HepG2 (cell line): Measurements from ENCODE around the gene PRKG1. TPM values are rescaled to one million over a fixed set of nuclear protein-coding genes. Genes with fewer than 3 reads are reported as not detected.

Experiments
- ATAC-seq: fragments of 200-7000 bp; cut with Tn5 transposase; 3 replicates; pipeline ENCODE4 v1.9.1; 2020; ENCODE audit warnings: mild to moderate bottlenecking, moderate library complexity
- BruUV-seq: library from RNA; stranded (reverse); fragments of 400-500 nt; replicated peaks from 2 replicates; lab custom pipeline; 2021; lab: Mats Ljungman, UMichigan
- CTCF ChIA-PET: fragments of 300-600 bp; formaldehyde crosslinking; extraction: SDS; loops from one replicate; lab custom pipeline; 2021; ENCODE audit warnings: low total read pairs, inconsistent platforms, low intra/inter-chr PET ratio; lab: Yijun Ruan, JAX
- POLR2A ChIA-PET: fragments of 350-600 bp; sonication (Branson Sonifier 250); formaldehyde crosslinking; loops from one replicate; lab custom pipeline; 2020; ENCODE audit warnings: antibody characterized with exemption, inconsistent platforms; lab: Yijun Ruan, JAX
- DNase-seq: peaks from one replicate; pipeline ENCODE4 v3.0.0-alpha.2; 2015; ENCODE audit warnings: low spot score
- FAIRE-seq: peaks from 3 replicates; lab custom pipeline; 2011; peaks lifted over from hg19 to GRCh38; lab: Jason Lieb, UNC
- H2AFZ ChIP-seq: one replicate; pipeline ENCODE4 v1.6.1; 2011; ENCODE audit warnings: low read length, inconsistent platforms
- H3K27ac ChIP-seq: fragments of 300-600 bp; 3 replicates; pipeline ENCODE4 v1.8.0; 2011; ENCODE audit warnings: mixed run types, mild to moderate bottlenecking, mixed read lengths, low read length, inconsistent platforms; ENCODE audit not compliant: insufficient read depth; ENCODE audit errors: extremely low read length
- H3K27me3 ChIP-seq, 2 experiments: fragments of 200-600 bp in 1 of 2; 2 replicates in 1 of 2; 3 replicates in 1 of 2; pipeline versions ENCODE4 v1.6.0 to v1.8.0; 2011; ENCODE audit warnings: low read length in 2 of 2, mild to moderate bottlenecking in 2 of 2, moderate library complexity in 2 of 2, inconsistent platforms in 1 of 2; ENCODE audit not compliant: insufficient read depth in 2 of 2, control insufficient read depth in 1 of 2
- H3K36me3 ChIP-seq, 2 experiments: fragments of 200-600 bp in 1 of 2; replicated peaks in 1 of 2; 2 replicates in 1 of 2; 3 replicates in 1 of 2; pipeline versions ENCODE4 v1.5.1 to v1.8.0; 2011; ENCODE audit warnings: low read length in 2 of 2, inconsistent platforms in 1 of 2; ENCODE audit not compliant: insufficient read depth in 2 of 2, control insufficient read depth in 1 of 2
- H3K4me1 ChIP-seq: 2 replicates; pipeline ENCODE4 v1.5.1; 2012; ENCODE audit warnings: low read length, inconsistent platforms; ENCODE audit not compliant: insufficient read depth
- H3K4me2 ChIP-seq: 2 replicates; pipeline ENCODE4 v1.6.0; 2011; ENCODE audit warnings: low read depth, low read length, inconsistent platforms
- H3K4me3 ChIP-seq, 3 experiments: fragments of 200-600 bp in 1 of 3; sonication (generic), shearing (Covaris generic) in 1 of 3; replicated peaks in 1 of 3; 2 replicates each; pipeline ENCODE4 v1.5.1; 2011 to 2016; ENCODE audit warnings: low read length in 3 of 3, inconsistent platforms in 2 of 3, low read depth in 2 of 3, mild to moderate bottlenecking in 2 of 3, control low read depth in 1 of 3, mixed read lengths in 1 of 3; ENCODE audit not compliant: insufficient read depth in 1 of 3
- H3K79me2 ChIP-seq: one replicate; pipeline ENCODE4 v1.6.1; 2011; ENCODE audit warnings: low read length, inconsistent platforms; ENCODE audit not compliant: insufficient read depth
- H3K9ac ChIP-seq: 2 replicates; pipeline ENCODE4 v1.6.0; 2011; ENCODE audit warnings: mild to moderate bottlenecking, low read depth, low read length, inconsistent platforms; ENCODE audit not compliant: insufficient read depth
- H3K9me3 ChIP-seq: 2 replicates; pipeline ENCODE4 v1.5.1; 2012; ENCODE audit warnings: mild to moderate bottlenecking, low read length
- H4K20me1 ChIP-seq: 2 replicates; pipeline ENCODE4 v1.6.0; 2011; ENCODE audit warnings: inconsistent platforms, mild to moderate bottlenecking, low read length, moderate library complexity; ENCODE audit not compliant: insufficient read depth
- ARNT2 ChIP-seq: sonication (generic); formaldehyde crosslinking; IDR thresholded peaks from 2 replicates; pipeline ENCODE4 v1.8.0; 2022; ENCODE audit warnings: mild to moderate bottlenecking, low read depth, missing genetic modification reagents, moderate library complexity
- CREB1 ChIP-seq, 2 experiments: fragments of 450-650 bp in 1 of 2; IDR thresholded peaks; 2 replicates each; pipeline ENCODE4 v1.6.1; 2016 to 2017; ENCODE audit warnings: control low read depth in 1 of 2, mild to moderate bottlenecking in 1 of 2, missing compliant biosample characterization in 1 of 2, missing genetic modification characterization in 1 of 2
- DRAP1 ChIP-seq: IDR thresholded peaks from 2 replicates; pipeline ENCODE4 v1.6.1; 2016; ENCODE audit warnings: missing genetic modification reagents, missing compliant biosample characterization
- E2F1 ChIP-seq: sonication (generic); formaldehyde crosslinking; IDR thresholded peaks from 2 replicates; pipeline ENCODE4 v1.5.0; 2020; ENCODE audit warnings: missing genetic modification reagents
- FOXK2 ChIP-seq: fragments of 450-650 bp; IDR thresholded peaks from 2 replicates; pipeline ENCODE4 v1.6.1; 2016
- GATAD1 ChIP-seq: IDR thresholded peaks from 2 replicates; pipeline ENCODE4 v1.6.1; 2016; ENCODE audit warnings: missing genetic modification reagents, missing compliant biosample characterization
- GPBP1L1 ChIP-seq: sonication (generic); formaldehyde crosslinking; IDR thresholded peaks from 2 replicates; pipeline ENCODE4 v1.5.0; 2020; ENCODE audit warnings: mild to moderate bottlenecking, missing genetic modification reagents
- HNRNPUL1 ChIP-seq: fragments of 200-400 bp; formaldehyde crosslinking; IDR thresholded peaks from 2 replicates; pipeline ENCODE4 v1.6.1; 2017; ENCODE audit warnings: low read depth, mild to moderate bottlenecking, low read length, moderate library complexity
- NCOR1 ChIP-seq: fragments of 200-600 bp; sonication (generic); IDR thresholded peaks from 2 replicates; pipeline ENCODE4 v1.7.0; 2017; ENCODE audit warnings: antibody characterized with exemption, low read length, borderline replicate concordance
- POLR2G ChIP-seq: fragments of 200-400 bp; formaldehyde crosslinking; IDR thresholded peaks from 2 replicates; pipeline ENCODE4 v1.6.1; 2018; ENCODE audit warnings: mild to moderate bottlenecking, low read depth, low read length, moderate library complexity
- TAF15 ChIP-seq: fragments of 200-400 bp; formaldehyde crosslinking; IDR thresholded peaks from one replicate; pipeline ENCODE4 v1.6.1; 2018; ENCODE audit warnings: mild to moderate bottlenecking, low read depth, low read length; ENCODE audit not compliant: poor library complexity, severe bottlenecking
- ZMYM3 ChIP-seq: sonication (generic); formaldehyde crosslinking; IDR thresholded peaks from 2 replicates; pipeline ENCODE4 v1.5.1; 2020; ENCODE audit warnings: mild to moderate bottlenecking, missing genetic modification reagents
- ZNF232 ChIP-seq: sonication (generic); formaldehyde crosslinking; IDR thresholded peaks from 2 replicates; pipeline ENCODE4 v1.4.0; 2020; ENCODE audit warnings: missing genetic modification reagents, borderline replicate concordance
- ZNF335 ChIP-seq: sonication (generic); formaldehyde crosslinking; IDR thresholded peaks from 2 replicates; pipeline ENCODE4 v1.4.0; 2020; ENCODE audit warnings: missing genetic modification reagents
- ZNF441 ChIP-seq: sonication (generic); formaldehyde crosslinking; IDR thresholded peaks from 2 replicates; pipeline ENCODE4 v1.7.0; 2021; ENCODE audit warnings: missing genetic modification reagents, borderline replicate concordance
- ZNF484 ChIP-seq: sonication (generic); formaldehyde crosslinking; IDR thresholded peaks from 2 replicates; pipeline ENCODE4 v1.5.1; 2020; ENCODE audit warnings: mild to moderate bottlenecking, low read depth, missing genetic modification reagents, borderline replicate concordance
- ZNF616 ChIP-seq: sonication (generic); formaldehyde crosslinking; IDR thresholded peaks from 2 replicates; pipeline ENCODE4 v1.5.0; 2020; ENCODE audit warnings: low read depth, mild to moderate bottlenecking, missing genetic modification reagents
- ZNF749 ChIP-seq: sonication (generic); formaldehyde crosslinking; IDR thresholded peaks from 2 replicates; pipeline ENCODE4 v1.8.0; 2022; ENCODE audit warnings: mild to moderate bottlenecking, missing genetic modification reagents, moderate library complexity, borderline replicate concordance
- ZNF775 ChIP-seq: sonication (generic); formaldehyde crosslinking; IDR thresholded peaks from 2 replicates; pipeline ENCODE4 v1.4.0; 2020; ENCODE audit warnings: missing genetic modification reagents, mild to moderate bottlenecking, moderate library complexity, borderline replicate concordance
- WGBS: methylation state at CpG from one replicate; pipeline ENCODE4 v1.1.6; 2017; ENCODE audit warnings: low lambda C conversion rate; 5-methylcytosine and 5-hydroxymethylcytosine counted together
- in situ Hi-C: cut with HindIII; loops from 2 replicates; pipeline ENCODE4 v1.10.0; 2017; ENCODE audit warnings: low pct_unique_long_range_greater_than_20kb; ENCODE audit not compliant: extremely low pct_ligation_motif_present
- intact Hi-C: fragments of 100-400 bp; cut with micrococcal nuclease; formaldehyde crosslinking; loops from one replicate; pipeline ENCODE4 v1.10.0; 2022; ENCODE audit not compliant: unreplicated experiment
- polyA plus RNA-seq, 8 experiments: library from polyadenylated mRNA; depleted of rRNA in 3 of 8; stranded (reverse) in 7 of 8; unstranded in 1 of 8; fragments of >200 nt; fragmentation: Illumina TruSeq in 4 of 8; extraction: Trizol in 4 of 8; gene quantifications; 2 replicates each; pipeline versions ENCODE4 v1.2.1 to v1.2.3, GENCODE V29; 2011 to 2016; ENCODE audit warnings: low read depth in 4 of 8, missing spikeins in 1 of 8, mixed read lengths in 1 of 8; ENCODE audit not compliant: insufficient read depth in 1 of 8
- total RNA-seq, 5 experiments: library from RNA; depleted of rRNA; stranded (reverse); fragments of >200 nt; fragmentation: Illumina TruSeq; extraction: Trizol; gene quantifications; 2 replicates each; pipeline ENCODE4 v1.2.3, GENCODE V29; 2016; ENCODE audit warnings: low read depth in 1 of 5

PRKG1 gene
- total and polyA plus RNA-seq, 2 of the 13 experiments (the other 11 are each of a cell fraction or from before 2014, with no cell fraction given), result 0.01 TPM; not detected in 1

GRCh38 chr10:52064084-52064845, 990.0 kb downstream of the PRKG1 start (continued):
- TF ChIP-seq ARNT2 (CRISPR knock-in tag) (no peak), POLR2G (no peak), GPBP1L1 (CRISPR knock-in tag) (no peak), GATAD1 (CRISPR knock-in tag) (no peak), FOXK2 (no peak), NCOR1 (no peak)

GRCh38 chr10:52066383-52066782, 992.1 kb downstream of the PRKG1 start:
- intact Hi-C loops, result no loop called here
- WGBS, result 5% methylated on average over 6 of the region's 6 CpGs
- H3K36me3 ChIP-seq, result no peaks in the 10 kb centered on the region
- ATAC-seq (peak; percentile 68), FAIRE-seq (no peak), DNase-seq (no peak)
- no peak overlapping the region for H3K4me3 ChIP-seq
- H4K20me1 ChIP-seq, result no peaks in the 10 kb centered on the region
- H3K9ac ChIP-seq, result no peak overlapping the region
- no peak overlapping the region for H2AFZ ChIP-seq
- no peaks in the 10 kb centered on the region for H3K79me2 ChIP-seq
- ChIA-PET CTCF (no interaction called here), POLR2A (no interaction called here)
- H3K27ac ChIP-seq, result no peak overlapping the region
- no peaks in the 10 kb centered on the region for H3K9me3 ChIP-seq
- no peaks in the 10 kb centered on the region for H3K4me1 ChIP-seq
- H3K4me2 ChIP-seq, result no peak overlapping the region
- in situ Hi-C loops, result no loop called here
- BruUV-seq, result no TSS peak
- peaks cover 0 to 3% of the 10 kb centered on the region in 2 experiments; a peak in 1 of 5 replicates for H3K27me3 ChIP-seq
- TF ChIP-seq E2F1 (CRISPR knock-in tag) (no peak), TAF15 (no peak), CREB1 (IDR thresholded peaks at IDR 0.05) (no peak), CREB1 (CRISPR knock-in tag; IDR thresholded peaks at IDR 0.05) (no peak), DRAP1 (CRISPR knock-in tag) (no peak), ZNF335 (CRISPR knock-in tag) (no peak), ZNF616 (CRISPR knock-in tag) (no peak), ZNF232 (CRISPR knock-in tag) (no peak), ZNF441 (CRISPR knock-in tag) (no peak), ZNF484 (CRISPR knock-in tag) (no peak), ZNF775 (CRISPR knock-in tag) (no peak), ZMYM3 (CRISPR knock-in tag) (no peak), ZNF749 (CRISPR knock-in tag) (no peak), HNRNPUL1 (no peak)
